ENCODE results near the gene OR6C65.

GRCh38 chr12:55448825-55449224 lies 48.5 kb downstream of the OR6C65 start:
- no peak for TF ChIP-seq CTCF (IDR thresholded peaks at IDR 0.05)
- TF ChIP-seq EZH2 (IDR thresholded peaks at IDR 0.05), result no peak
- TF ChIP-seq EZH2phosphoT487 (IDR thresholded peaks at IDR 0.05), result no peak
